ENCODE results near the gene CELA1. TPM values are rescaled to one million over a fixed set of nuclear protein-coding genes. Genes with fewer than 3 reads are reported as not detected.

The CELA1 gene
- total and polyA plus RNA-seq, 10 of the 15 experiments (the other 5 are each of a cell fraction or from before 2014, with no cell fraction given), result not detected

DNA sequence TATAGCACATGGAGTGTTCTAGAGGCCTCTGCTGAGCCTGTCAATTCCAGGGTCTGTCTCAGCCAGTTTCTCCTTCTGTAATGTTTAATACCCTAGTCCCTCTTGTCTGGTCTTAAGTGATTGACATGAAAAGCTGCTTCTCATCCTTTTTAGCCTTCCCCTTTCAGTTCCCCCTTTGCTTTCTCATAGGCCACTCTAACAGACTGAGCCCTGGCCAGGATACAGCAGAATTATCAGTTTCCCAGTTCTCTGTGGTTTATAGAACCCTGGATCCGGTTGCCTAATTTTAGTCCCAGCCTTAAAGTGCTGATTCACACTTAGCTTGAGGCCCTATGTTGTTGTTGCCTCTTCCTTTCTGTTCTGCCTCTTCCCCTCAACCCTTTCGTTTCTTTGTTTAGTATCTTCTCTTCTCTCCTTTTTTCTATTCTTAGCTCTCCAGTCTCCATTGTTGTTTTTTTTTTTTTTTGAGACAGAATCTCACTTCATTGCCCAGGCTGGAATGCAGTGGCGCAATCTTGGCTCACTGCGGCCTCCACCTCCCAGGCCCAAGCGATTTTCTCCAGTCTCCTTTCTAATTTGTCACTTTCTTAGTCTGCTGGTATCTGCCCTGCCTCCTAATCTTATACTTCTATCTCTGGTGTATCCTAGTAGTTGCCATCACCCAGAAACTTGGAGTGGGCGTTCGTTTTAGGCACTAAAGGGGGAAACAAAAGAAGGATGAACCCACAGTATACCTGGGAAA lies 19.6 kb downstream of the CELA1 start:
- H3K27ac ChIP-seq (ENCODE audit: control insufficient read depth, insufficient read depth), result peak overlapping the region; percentile 83
- FAIRE-seq (peak; percentile 92), DNase-seq (ENCODE audit: low read depth, low spot score) (peak; percentile 77), ATAC-seq (peak; percentile 43)
- H3K4me1 ChIP-seq (ENCODE audit: control insufficient read depth, insufficient read depth, low read length), result peaks cover 41% of the 10 kb centered on the region
- intact Hi-C loops (cut with micrococcal nuclease; ENCODE audit: unreplicated experiment), result loop anchor here (10.0 kb wide), 1 partner anchor 562 kb away; the partner anchor contains the start of gene ATF1
- CTCF ChIA-PET, result interaction anchor here (0.6 to 2.7 kb wide), 6 partner anchors 8 to 562 kb away, joined by 3 to 23 read pairs (median 3); no protein-coding TSS in a partner anchor
- no peaks in the 10 kb centered on the region for H4K20me1 ChIP-seq (ENCODE audit: control insufficient read depth, insufficient read depth)
- POLR2A ChIA-PET, result interaction anchor here (0.6 to 1.3 kb wide), 3 partner anchors 29 to 662 kb away, joined by 3 to 5 read pairs (median 3); no protein-coding TSS in a partner anchor
- in situ Hi-C loops (cut with MboI), result no loop called here
- H3K4me3 ChIP-seq, result peak overlapping the region; percentile 41; the same call in 1 of the 2 replicates
- peak overlapping the region; percentile 82 for H3K4me2 ChIP-seq (ENCODE audit: control insufficient read depth, insufficient read depth)
- H3K36me3 ChIP-seq (ENCODE audit: control insufficient read depth in 2 of 2, insufficient read depth in 2 of 2, low read length in 1 of 2), result no peaks in the 10 kb centered on the region
- no peaks in the 10 kb centered on the region for H3K27me3 ChIP-seq (replicated peaks in 1 of 2; ENCODE audit: control insufficient read depth in 2 of 2, insufficient read depth in 2 of 2, low read length in 1 of 2)
- no TSS peak for BruUV-seq (replicated peaks)
- RAD21 ChIA-PET (ENCODE audit: unreplicated experiment), result interaction anchor here (0.9 to 1.7 kb wide), 2 partner anchors 12 to 14 kb away, joined by 3 to 14 read pairs; no protein-coding TSS in a partner anchor
- H3K9ac ChIP-seq (ENCODE audit: control insufficient read depth, insufficient read depth, low read length), result peak overlapping the region; percentile 51
- peak overlapping the region; percentile 71 for H2AFZ ChIP-seq (ENCODE audit: control insufficient read depth, low read depth, low read length)
- WGBS (ENCODE audit: insufficient coverage, insufficient replicate concordance, low lambda C conversion rate, missing lambda C conversion rate), result 51% methylated on average over 7 of the region's 7 CpGs
- peaks cover 23% of the 10 kb centered on the region for H3K79me2 ChIP-seq (ENCODE audit: control insufficient read depth, insufficient read depth, low read length)
- SMC1A ChIA-PET (ENCODE audit: uncharacterized antibody, unreplicated experiment), result interaction anchor here (0.6 to 2.5 kb wide), 9 partner anchors 9 to 340 kb away, joined by 3 to 18 read pairs (median 3); partner anchors contain the start of gene SMAGP
- no peaks in the 10 kb centered on the region for H3K9me3 ChIP-seq (replicated peaks; ENCODE audit: control insufficient read depth, insufficient read depth, low read length)
- TF ChIP-seq EP300 (IDR thresholded peaks at IDR 0.05; ENCODE audit: borderline replicate concordance in 1 of 2, control insufficient read depth in 1 of 2, low read depth in 2 of 2, low read length in 2 of 2) (0 out of 4 replicates have a peak, but pooled peaks of 1 of the 2 experiments have one; percentile 12), IKZF2 (IDR thresholded peaks at IDR 0.05) (peak; percentile 68 to 70), EED (IDR thresholded peaks at IDR 0.05; ENCODE audit: low read depth) (peak; percentile 88), MEF2A (IDR thresholded peaks at IDR 0.05; ENCODE audit: insufficient read depth, low read depth, low read length) (peak; percentile 34; the same call in 1 of the 2 replicates), NFIC (IDR thresholded peaks at IDR 0.05; ENCODE audit: low read depth, low read length) (peak; percentile 47), NFYB (IDR thresholded peaks at IDR 0.05; ENCODE audit: insufficient read depth, low read depth, low read length) (peak; percentile 56), SPI1 (IDR thresholded peaks at IDR 0.05; ENCODE audit: borderline replicate concordance, insufficient read depth, low read depth, low read length) (peak; percentile 87), ETV6 (conservative IDR thresholded peaks at IDR 0.05 in 1 of 2, IDR thresholded peaks at IDR 0.05 in 1 of 2; ENCODE audit: borderline replicate concordance in 1 of 2, low read depth in 1 of 2) (peak in 1 of 2 experiments; percentile 54; a peak in 1 of 4 replicates), SP1 (IDR thresholded peaks at IDR 0.05; ENCODE audit: low read depth, low read length) (peak; percentile 32), RELB (IDR thresholded peaks at IDR 0.05; ENCODE audit: low read depth) (peak; percentile 42; the same call in 1 of the 2 replicates), HDGF (IDR thresholded peaks at IDR 0.05) (0 out of 2 replicates have a peak, but pooled peaks have one; percentile 45), SKIL (IDR thresholded peaks at IDR 0.05; ENCODE audit: low read depth, poor library complexity, severe bottlenecking) (no peak), PML (IDR thresholded peaks at IDR 0.05; ENCODE audit: low read length) (no peak), MEF2B (IDR thresholded peaks at IDR 0.05; ENCODE audit: partially characterized antibody, poor library complexity, severe bottlenecking) (peak; percentile 11), STAT1 (conservative IDR thresholded peaks at IDR 0.05) (no peak)
- TF ChIP-seq, protein P1, sequence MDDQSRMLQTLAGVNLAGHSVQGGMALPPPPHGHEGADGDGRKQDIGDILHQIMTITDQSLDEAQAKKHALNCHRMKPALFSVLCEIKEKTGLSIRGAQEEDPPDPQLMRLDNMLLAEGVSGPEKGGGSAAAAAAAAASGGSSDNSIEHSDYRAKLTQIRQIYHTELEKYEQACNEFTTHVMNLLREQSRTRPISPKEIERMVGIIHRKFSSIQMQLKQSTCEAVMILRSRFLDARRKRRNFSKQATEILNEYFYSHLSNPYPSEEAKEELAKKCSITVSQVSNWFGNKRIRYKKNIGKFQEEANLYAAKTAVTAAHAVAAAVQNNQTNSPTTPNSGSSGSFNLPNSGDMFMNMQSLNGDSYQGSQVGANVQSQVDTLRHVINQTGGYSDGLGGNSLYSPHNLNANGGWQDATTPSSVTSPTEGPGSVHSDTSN (IDR thresholded peaks at IDR 0.05; ENCODE audit: insufficient replicate concordance, low read depth, low read length), result peak; percentile 82
